Measurements from ENCODE around the gene NGEF.

NGEF gene

GRCh38 chr2:232874677-232875223 lies 138.3 kb downstream of the NGEF start:
- ChIA-PET CTCF (interaction anchor here (1.4 to 1.6 kb wide), 2 partner anchors 12 to 51 kb away, joined by 3 to 5 read pairs; no protein-coding TSS in a partner anchor), POLR2A (no interaction called here)
- Histone ChIP-seq H3K36me3 (ENCODE audit: control insufficient read depth in 4 of 4, insufficient read depth in 4 of 4, low read length in 3 of 4) (peaks cover 0 to 2% (median 0%) of the 10 kb centered on the region in 4 experiments), H3K9me3 (ENCODE audit: control extremely low read depth in 1 of 5, control insufficient read depth in 4 of 5, insufficient read depth in 2 of 5, low read depth in 1 of 5, low read length in 4 of 5) (no peaks in the 10 kb centered on the region), H3K27ac (ENCODE audit: insufficient read depth in 1 of 2, low read depth in 1 of 2, low read length in 2 of 2, poor library complexity in 1 of 2, severe bottlenecking in 2 of 2) (no peak overlapping the region), H3K27me3 (replicated peaks in 2 of 5; ENCODE audit: control insufficient read depth in 4 of 5, insufficient read depth in 5 of 5, low read length in 4 of 5) (peaks cover 0 to 26% (median 5%) of the 10 kb centered on the region in 5 experiments), H3K4me1 (ENCODE audit: control extremely low read depth in 1 of 4, control insufficient read depth in 4 of 4, insufficient read depth in 4 of 4, low read length in 3 of 4) (peaks cover 0 to 28% (median 17%) of the 10 kb centered on the region in 4 experiments), H3K4me3 (ENCODE audit: control insufficient read depth in 1 of 7, extremely low read depth in 1 of 7, insufficient read depth in 4 of 7, low read depth in 2 of 7, low read length in 6 of 7) (no peak overlapping the region)
- WGBS (ENCODE audit: insufficient coverage) = 92% methylated on average over 16 of the region's 16 CpGs
- DNase-seq = no peak

- CTCF ChIA-PET = interaction anchor here (1.2 to 1.6 kb wide), 3 partner anchors 12 to 51 kb away, joined by 3 to 5 read pairs (median 3); no protein-coding TSS in a partner anchor
- peaks cover 0 to 28% (median 17%) of the 10 kb centered on the region in 4 experiments for H3K4me1 ChIP-seq (ENCODE audit: control extremely low read depth in 1 of 4, control insufficient read depth in 4 of 4, insufficient read depth in 4 of 4, low read length in 3 of 4)
- no peak for DNase-seq
- no peak overlapping the region for H3K27ac ChIP-seq (ENCODE audit: insufficient read depth in 1 of 2, low read depth in 1 of 2, low read length in 2 of 2, poor library complexity in 1 of 2, severe bottlenecking in 2 of 2)
- no peaks in the 10 kb centered on the region for H3K9me3 ChIP-seq (ENCODE audit: control extremely low read depth in 1 of 5, control insufficient read depth in 4 of 5, insufficient read depth in 2 of 5, low read depth in 1 of 5, low read length in 4 of 5)
- H3K36me3 ChIP-seq (ENCODE audit: control insufficient read depth in 4 of 4, insufficient read depth in 4 of 4, low read length in 3 of 4) = peaks cover 0 to 2% (median 0%) of the 10 kb centered on the region in 4 experiments
- 88% methylated on average over 4 of the region's 6 CpGs for WGBS (ENCODE audit: insufficient coverage)
- H3K4me3 ChIP-seq (ENCODE audit: control insufficient read depth in 1 of 7, extremely low read depth in 1 of 7, insufficient read depth in 4 of 7, low read depth in 2 of 7, low read length in 6 of 7) = no peak overlapping the region
- POLR2A ChIA-PET = no interaction called here
- H3K27me3 ChIP-seq (replicated peaks in 2 of 5; ENCODE audit: control insufficient read depth in 4 of 5, insufficient read depth in 5 of 5, low read length in 4 of 5) = peaks cover 0 to 26% (median 5%) of the 10 kb centered on the region in 5 experiments
Observed at GRCh38 chr2:232873909-232874641, 139.0 kb downstream of the NGEF start.

GRCh38 chr2:232873292-232873908 lies 139.7 kb downstream of the NGEF start:
- Histone ChIP-seq H3K9me3 (ENCODE audit: control extremely low read depth in 1 of 5, control insufficient read depth in 4 of 5, insufficient read depth in 2 of 5, low read depth in 1 of 5, low read length in 4 of 5) (no peaks in the 10 kb centered on the region), H3K4me1 (ENCODE audit: control extremely low read depth in 1 of 4, control insufficient read depth in 4 of 4, insufficient read depth in 4 of 4, low read length in 3 of 4) (peaks cover 0 to 28% (median 17%) of the 10 kb centered on the region in 4 experiments), H3K4me3 (ENCODE audit: control insufficient read depth in 1 of 7, extremely low read depth in 1 of 7, insufficient read depth in 4 of 7, low read depth in 2 of 7, low read length in 6 of 7) (no peak overlapping the region), H3K27me3 (replicated peaks in 2 of 5; ENCODE audit: control insufficient read depth in 4 of 5, insufficient read depth in 5 of 5, low read length in 4 of 5) (peaks cover 0 to 26% (median 5%) of the 10 kb centered on the region in 5 experiments), H3K27ac (ENCODE audit: insufficient read depth in 1 of 2, low read depth in 1 of 2, low read length in 2 of 2, poor library complexity in 1 of 2, severe bottlenecking in 2 of 2) (no peak overlapping the region), H3K36me3 (ENCODE audit: control insufficient read depth in 4 of 4, insufficient read depth in 4 of 4, low read length in 3 of 4) (peaks cover 0 to 2% (median 0%) of the 10 kb centered on the region in 4 experiments)
- DNase-seq = no peak
- POLR2A ChIA-PET = no interaction called here
- CTCF ChIA-PET = interaction anchor here (0.6 to 1.6 kb wide), 3 partner anchors 31 to 405 kb away, joined by 3 read pairs; no protein-coding TSS in a partner anchor
- WGBS (ENCODE audit: insufficient coverage) = 96% methylated on average over 14 of the region's 14 CpGs

- Histone ChIP-seq H3K9me3 (ENCODE audit: control extremely low read depth in 1 of 5, control insufficient read depth in 4 of 5, insufficient read depth in 2 of 5, low read depth in 1 of 5, low read length in 4 of 5) (no peaks in the 10 kb centered on the region), H3K27me3 (replicated peaks in 2 of 5; ENCODE audit: control insufficient read depth in 4 of 5, insufficient read depth in 5 of 5, low read length in 4 of 5) (peaks cover 0 to 26% (median 5%) of the 10 kb centered on the region in 5 experiments), H3K4me1 (ENCODE audit: control extremely low read depth in 1 of 4, control insufficient read depth in 4 of 4, insufficient read depth in 4 of 4, low read length in 3 of 4) (peaks cover 0 to 28% (median 17%) of the 10 kb centered on the region in 4 experiments), H3K27ac (ENCODE audit: insufficient read depth in 1 of 2, low read depth in 1 of 2, low read length in 2 of 2, poor library complexity in 1 of 2, severe bottlenecking in 2 of 2) (no peak overlapping the region), H3K4me3 (ENCODE audit: control insufficient read depth in 1 of 7, extremely low read depth in 1 of 7, insufficient read depth in 4 of 7, low read depth in 2 of 7, low read length in 6 of 7) (no peak overlapping the region), H3K36me3 (ENCODE audit: control insufficient read depth in 4 of 4, insufficient read depth in 4 of 4, low read length in 3 of 4) (peaks cover 0 to 2% (median 0%) of the 10 kb centered on the region in 4 experiments)
- ChIA-PET POLR2A (no interaction called here), CTCF (interaction anchor here (0.6 to 1.2 kb wide), 3 partner anchors 23 to 406 kb away, joined by 3 to 5 read pairs (median 3); no protein-coding TSS in a partner anchor)
- WGBS (ENCODE audit: insufficient coverage) = 100% methylated on average over 9 of the region's 9 CpGs
- DNase-seq = no peak
Observed at GRCh38 chr2:232872826-232873225, 140.2 kb downstream of the NGEF start.

GRCh38 chr2:232871835-232872736 lies 141.0 kb downstream of the NGEF start:
- ChIA-PET POLR2A (no interaction called here), CTCF (interaction anchor here (1.1 to 1.4 kb wide), 4 partner anchors 9 to 181 kb away, joined by 3 to 5 read pairs (median 3); no protein-coding TSS in a partner anchor)
- DNase-seq = no peak
- no peaks in the 10 kb centered on the region for H3K9me3 ChIP-seq (ENCODE audit: control extremely low read depth in 1 of 5, control insufficient read depth in 4 of 5, insufficient read depth in 2 of 5, low read depth in 1 of 5, low read length in 4 of 5)
- H3K4me1 ChIP-seq (ENCODE audit: control extremely low read depth in 1 of 4, control insufficient read depth in 4 of 4, insufficient read depth in 4 of 4, low read length in 3 of 4) = peaks cover 0 to 27% (median 17%) of the 10 kb centered on the region in 4 experiments
- peaks cover 0 to 24% (median 3%) of the 10 kb centered on the region in 5 experiments for H3K27me3 ChIP-seq (replicated peaks in 2 of 5; ENCODE audit: control insufficient read depth in 4 of 5, insufficient read depth in 5 of 5, low read length in 4 of 5)
- WGBS (ENCODE audit: insufficient coverage) = 93% methylated on average over 17 of the region's 22 CpGs
- H3K27ac ChIP-seq (ENCODE audit: insufficient read depth in 1 of 2, low read depth in 1 of 2, low read length in 2 of 2, poor library complexity in 1 of 2, severe bottlenecking in 2 of 2) = no peak overlapping the region
- no peak overlapping the region for H3K4me3 ChIP-seq (ENCODE audit: control insufficient read depth in 1 of 7, extremely low read depth in 1 of 7, insufficient read depth in 4 of 7, low read depth in 2 of 7, low read length in 6 of 7)
- H3K36me3 ChIP-seq (ENCODE audit: control insufficient read depth in 4 of 4, insufficient read depth in 4 of 4, low read length in 3 of 4) = peaks cover 0 to 2% (median 0%) of the 10 kb centered on the region in 4 experiments

GRCh38 chr2:232871418-232871834 lies 141.6 kb downstream of the NGEF start:
- Histone ChIP-seq H3K36me3 (ENCODE audit: control insufficient read depth in 4 of 4, insufficient read depth in 4 of 4, low read length in 3 of 4) (peaks cover 0 to 2% (median 0%) of the 10 kb centered on the region in 4 experiments), H3K4me3 (ENCODE audit: control insufficient read depth in 1 of 7, extremely low read depth in 1 of 7, insufficient read depth in 4 of 7, low read depth in 2 of 7, low read length in 6 of 7) (no peak overlapping the region)

More at GRCh38 chr2:232871418-232871834, 141.6 kb downstream of the NGEF start:
- ChIA-PET POLR2A (no interaction called here), CTCF (interaction anchor here (1.2 to 1.4 kb wide), 3 partner anchors 9 to 182 kb away, joined by 3 to 5 read pairs (median 3); no protein-coding TSS in a partner anchor)
- WGBS (ENCODE audit: insufficient coverage) = 80% methylated on average over 15 of the region's 15 CpGs
- peak in 2 of 3 donors; percentile 30 to 38 for DNase-seq
- Histone ChIP-seq H3K27ac (ENCODE audit: insufficient read depth in 1 of 2, low read depth in 1 of 2, low read length in 2 of 2, poor library complexity in 1 of 2, severe bottlenecking in 2 of 2) (no peak overlapping the region), H3K9me3 (ENCODE audit: control extremely low read depth in 1 of 5, control insufficient read depth in 4 of 5, insufficient read depth in 2 of 5, low read depth in 1 of 5, low read length in 4 of 5) (no peaks in the 10 kb centered on the region), H3K4me1 (ENCODE audit: control extremely low read depth in 1 of 4, control insufficient read depth in 4 of 4, insufficient read depth in 4 of 4, low read length in 3 of 4) (peaks cover 0 to 21% (median 12%) of the 10 kb centered on the region in 4 experiments), H3K27me3 (replicated peaks in 2 of 5; ENCODE audit: control insufficient read depth in 4 of 5, insufficient read depth in 5 of 5, low read length in 4 of 5) (peaks cover 0 to 18% (median 2%) of the 10 kb centered on the region in 5 experiments)

Measured in common myeloid progenitor, CD34-positive (primary cell).